IMR-90 (cell line): ENCODE data around the gene BATF2. TPM values are rescaled to one million over a fixed set of nuclear protein-coding genes. Genes with fewer than 3 reads are reported as not detected.

Experiments used
- ATAC-seq: fragments of 200-7000 bp; cut with Tn5 transposase; 2 replicates; pipeline ENCODE4 v1.9.1; 2020; ENCODE audit warnings: low read depth, mild to moderate bottlenecking, moderate library complexity
- BruUV-seq: library from RNA; stranded (reverse); fragments of 400-500 nt; replicated peaks from 2 replicates; lab custom pipeline; 2021; lab: Mats Ljungman, UMichigan
- CTCF ChIA-PET: fragments of 300-600 bp; formaldehyde crosslinking; extraction: SDS; loops from one replicate; lab custom pipeline; 2021; ENCODE audit warnings: antibody characterized with exemption; lab: Yijun Ruan, JAX
- POLR2A ChIA-PET: fragments of 300-600 bp; sonication (Branson Sonifier 250); formaldehyde crosslinking; loops from one replicate; lab custom pipeline; 2022; ENCODE audit warnings: antibody characterized with exemption; ENCODE audit not compliant: unreplicated experiment; lab: Charles Lee
- DNase-seq: peaks from one replicate; pipeline ENCODE4 v3.0.0; 2013
- H2AFZ ChIP-seq: replicated peaks from 2 replicates; pipeline ENCODE3; 2013; ENCODE audit warnings: low read length, mild to moderate bottlenecking; ENCODE audit not compliant: poor library complexity
- H2AK5ac ChIP-seq: 2 replicates; pipeline ENCODE4 v1.6.1; 2013; ENCODE audit warnings: low read depth, low read length, inconsistent platforms
- H2AK9ac ChIP-seq: replicated peaks from 2 replicates; pipeline ENCODE3; 2013; ENCODE audit warnings: mild to moderate bottlenecking, low read depth, low read length, moderate library complexity; ENCODE audit not compliant: poor library complexity
- H2BK120ac ChIP-seq: 2 replicates; pipeline ENCODE4 v1.6.1; 2013; ENCODE audit warnings: low read depth, low read length, inconsistent platforms
- H2BK15ac ChIP-seq: 3 replicates; pipeline ENCODE4 v1.6.1; 2013; ENCODE audit warnings: low read depth, low read length, inconsistent platforms
- H2BK20ac ChIP-seq: 2 replicates; pipeline ENCODE4 v1.6.1; 2013; ENCODE audit warnings: low read depth, mild to moderate bottlenecking, inconsistent platforms, low read length, moderate library complexity
- H2BK5ac ChIP-seq: 2 replicates; pipeline ENCODE4 v1.6.1; 2013; ENCODE audit warnings: mild to moderate bottlenecking, low read depth, low read length, inconsistent platforms; ENCODE audit not compliant: poor library complexity, severe bottlenecking
- H3K14ac ChIP-seq: replicated peaks from 2 replicates; pipeline ENCODE4 v1.6.1; 2013; ENCODE audit warnings: low read depth, low read length, inconsistent platforms
- H3K18ac ChIP-seq: 2 replicates; pipeline ENCODE4 v1.6.1; 2013; ENCODE audit warnings: low read depth, low read length, control low read depth
- H3K23ac ChIP-seq: 2 replicates; pipeline ENCODE4 v1.6.1; 2013; ENCODE audit warnings: low read depth, low read length, inconsistent platforms
- H3K27ac ChIP-seq: 2 replicates; pipeline ENCODE4 v1.5.1; 2013; ENCODE audit warnings: mild to moderate bottlenecking, control low read depth, low read length; ENCODE audit not compliant: insufficient read depth
- H3K27me3 ChIP-seq: 2 replicates; pipeline ENCODE4 v1.6.1; 2013; ENCODE audit warnings: low read length; ENCODE audit not compliant: control insufficient read depth, insufficient read depth
- H3K36me3 ChIP-seq: 2 replicates; pipeline ENCODE4 v1.6.1; 2013; ENCODE audit warnings: low read length, mixed read lengths; ENCODE audit not compliant: control insufficient read depth, insufficient read depth
- H3K4ac ChIP-seq: 2 replicates; pipeline ENCODE4 v1.6.1; 2013; ENCODE audit warnings: low read depth, low read length, inconsistent platforms
- H3K4me1 ChIP-seq: 2 replicates; pipeline ENCODE4 v1.6.1; 2013; ENCODE audit warnings: low read length, mixed read lengths; ENCODE audit not compliant: control insufficient read depth, insufficient read depth
- H3K4me2 ChIP-seq: 2 replicates; pipeline ENCODE4 v1.6.1; 2013; ENCODE audit warnings: low read depth, mild to moderate bottlenecking, control low read depth, low read length, moderate library complexity
- H3K4me3 ChIP-seq: 2 replicates; pipeline ENCODE4 v1.5.1; 2013; ENCODE audit warnings: low read depth, mild to moderate bottlenecking, control low read depth, low read length, moderate library complexity; ENCODE audit not compliant: insufficient read depth
- H3K56ac ChIP-seq: 2 replicates; pipeline ENCODE4 v1.6.1; 2013; ENCODE audit warnings: low read length, inconsistent platforms; ENCODE audit not compliant: insufficient read depth; ENCODE audit errors: extremely low read depth
- H3K79me1 ChIP-seq, 2 experiments: 2 replicates each; pipeline ENCODE4 v1.6.1; 2013; ENCODE audit warnings: low read length in 2 of 2, inconsistent platforms in 1 of 2, low read depth in 1 of 2
- H3K9ac ChIP-seq: 2 replicates; pipeline ENCODE4 v1.6.1; 2013; ENCODE audit warnings: low read depth, low read length, control low read depth
- H3K9me1 ChIP-seq: 2 replicates; pipeline ENCODE4 v1.6.1; 2013; ENCODE audit warnings: low read length, inconsistent platforms; ENCODE audit not compliant: insufficient read depth
- H3K9me3 ChIP-seq: 2 replicates; pipeline ENCODE4 v1.6.1; 2013; ENCODE audit warnings: low read length; ENCODE audit not compliant: control insufficient read depth, insufficient read depth
- H4K20me1 ChIP-seq: 2 replicates; pipeline ENCODE4 v1.6.1; 2013; ENCODE audit warnings: low read length, inconsistent platforms; ENCODE audit not compliant: insufficient read depth
- H4K5ac ChIP-seq: 2 replicates; pipeline ENCODE4 v1.6.1; 2013; ENCODE audit warnings: mild to moderate bottlenecking, low read depth, low read length, control low read depth
- H4K8ac ChIP-seq, 2 experiments: 2 replicates each; pipeline ENCODE4 v1.6.1; 2013; ENCODE audit warnings: low read depth in 2 of 2, low read length in 2 of 2, control low read depth in 1 of 2, inconsistent platforms in 1 of 2
- H4K91ac ChIP-seq: 2 replicates; pipeline ENCODE4 v1.6.1; 2013; ENCODE audit warnings: low read depth, low read length, inconsistent platforms; ENCODE audit not compliant: insufficient read depth
- BHLHE40 ChIP-seq: fragments of 150-350 bp; IDR thresholded peaks from 2 replicates; pipeline ENCODE4 v1.6.1; 2016; ENCODE audit warnings: mild to moderate bottlenecking, low read depth, low read length
- CEBPB ChIP-seq: IDR thresholded peaks from 2 replicates; pipeline ENCODE4 v1.6.1; 2012; ENCODE audit warnings: low read depth, low read length, improper control_type of control experiment
- CHD1 ChIP-seq: IDR thresholded peaks from 2 replicates; pipeline ENCODE4 v1.6.1; 2012; ENCODE audit warnings: low read depth, low read length, improper control_type of control experiment
- CTCF ChIP-seq: conservative IDR thresholded peaks from 2 replicates; pipeline ENCODE4 v1.5.1; 2012; ENCODE audit warnings: mild to moderate bottlenecking, low read depth, low read length, improper control_type of control experiment
- FOS ChIP-seq: fragments of 150-350 bp; IDR thresholded peaks from 2 replicates; pipeline ENCODE4 v1.6.1; 2016; ENCODE audit warnings: low read depth, low read length
- MAFK ChIP-seq: IDR thresholded peaks from 2 replicates; pipeline ENCODE4 v1.6.1; 2012; ENCODE audit warnings: low read depth, low read length, improper control_type of control experiment
- MAZ ChIP-seq: IDR thresholded peaks from 2 replicates; pipeline ENCODE4 v1.6.1; 2012; ENCODE audit warnings: low read depth, mild to moderate bottlenecking, low read length, improper control_type of control experiment, moderate library complexity, borderline replicate concordance
- NFE2L2 ChIP-seq: fragments of 150-350 bp; IDR thresholded peaks from 2 replicates; pipeline ENCODE4 v1.6.1; 2016; ENCODE audit warnings: low read depth, mild to moderate bottlenecking, low read length
- POLR2A ChIP-seq: IDR thresholded peaks from 2 replicates; pipeline ENCODE4 v1.6.1; 2012; ENCODE audit warnings: mild to moderate bottlenecking, low read depth, low read length
- RAD21 ChIP-seq: IDR thresholded peaks from 2 replicates; pipeline ENCODE4 v1.6.1; 2012; ENCODE audit warnings: low read length, improper control_type of control experiment
- SMC3 ChIP-seq: fragments of 150-350 bp; IDR thresholded peaks from 2 replicates; pipeline ENCODE4 v1.6.1; 2016; ENCODE audit warnings: low read depth, mild to moderate bottlenecking, antibody characterized with exemption, low read length, moderate library complexity
- USF2 ChIP-seq: fragments of 150-350 bp; IDR thresholded peaks from 2 replicates; pipeline ENCODE4 v1.6.1; 2017; ENCODE audit warnings: mild to moderate bottlenecking, antibody characterized with exemption, low read length, low read depth
- WGBS, 2 experiments: methylation state at CpG; one replicate each; pipeline versions ENCODE4 v1.1.5 to v1.1.7; 2013; ENCODE audit warnings: missing lambda C conversion rate in 2 of 2; ENCODE audit not compliant: insufficient read length in 1 of 2; ENCODE audit errors: extremely low coverage in 2 of 2; 5-methylcytosine and 5-hydroxymethylcytosine counted together
- dilution Hi-C: fragments of 300-500 bp; cut with HindIII; formaldehyde crosslinking; loops from one replicate; pipeline ENCODE4 v1.14.3; 2018; ENCODE audit warnings: low sequenced_read_pairs; ENCODE audit not compliant: unreplicated experiment
- in situ Hi-C: fragments of 300-500 bp; cut with MboI; formaldehyde crosslinking; loops from 3 replicates; pipeline ENCODE4 v1.14.3; 2019; ENCODE audit warnings: low sequenced_read_pairs, inconsistent platforms, mixed read lengths
- intact Hi-C: fragments of 100-400 bp; cut with micrococcal nuclease; formaldehyde crosslinking; loops from 2 replicates; pipeline ENCODE4 v1.10.0; 2022
- polyA plus RNA-seq, 3 experiments: library from polyadenylated mRNA; depleted of rRNA; stranded (reverse); fragments of >200 nt; gene quantifications; 2 replicates each; pipeline ENCODE4 v1.2.3, GENCODE V29; 2012; ENCODE audit warnings: low replicate concordance in 1 of 3
- total RNA-seq: library from RNA; depleted of rRNA; stranded (reverse); fragments of >200 nt; gene quantifications from 2 replicates; pipeline ENCODE4 v1.2.3, GENCODE V29; 2012
- TF ChIP-seq, protein P1 (sequence below): fragments of 150-350 bp; IDR thresholded peaks from 2 replicates; pipeline ENCODE4 v1.6.1; 2016; ENCODE audit warnings: low read depth, mild to moderate bottlenecking, low read length, moderate library complexity, borderline replicate concordance

Gene BATF2
- total and polyA plus RNA-seq, 2 of the 4 experiments (the other 2 are of a cell fraction): 0.36 to 1.2 TPM

DNA sequence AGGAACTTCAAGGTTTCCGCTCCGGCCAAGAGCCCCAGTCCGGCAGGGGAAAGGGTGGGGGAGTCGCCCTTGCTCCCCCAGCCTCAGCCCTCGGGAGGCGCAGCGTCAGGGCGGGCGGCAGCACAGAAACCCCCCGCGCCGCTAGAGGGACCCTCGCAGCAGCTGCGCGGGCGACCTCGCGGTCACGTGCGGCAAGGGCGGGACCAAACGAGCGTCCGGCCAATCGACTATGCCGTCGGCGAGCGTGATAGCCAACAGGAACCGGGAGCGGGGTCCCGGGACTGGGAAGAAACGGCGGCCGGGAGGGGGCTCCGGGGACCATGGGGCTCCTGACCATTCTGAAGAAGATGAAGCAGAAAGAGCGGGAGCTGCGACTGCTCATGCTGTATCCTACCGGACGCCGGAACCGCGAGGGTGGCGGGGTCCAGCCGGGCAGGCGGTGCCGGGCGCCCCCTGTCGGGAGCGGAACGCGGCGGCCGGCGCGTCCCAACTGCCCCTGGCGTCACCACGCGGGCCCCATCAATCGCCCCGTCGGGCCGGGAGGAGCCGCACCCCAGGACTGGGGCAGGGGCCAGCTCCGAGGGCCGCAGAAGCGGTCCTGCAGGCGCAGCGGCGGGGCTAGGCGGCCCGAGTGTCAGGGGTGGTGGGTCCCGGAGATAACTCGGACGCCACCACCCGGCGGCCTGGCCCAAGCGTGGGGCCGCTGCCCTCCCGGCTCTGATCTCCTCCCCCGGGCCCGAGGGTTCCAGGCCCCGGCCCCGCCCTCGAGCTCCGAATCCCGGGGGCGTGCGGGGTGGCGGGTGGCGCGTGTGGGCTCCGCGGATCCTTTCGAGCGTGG, 17.3 kb upstream of the BATF2 start, which contains the start of gene ARL2:
Gene ARL2 (plus strand): TSS at position 273 of the 838 bp plus-strand sequence. CDS start 48 bp downstream, at position 321.
- Histone ChIP-seq H3K18ac (peak within 1 kb of the TSS; percentile 46), H4K20me1 (no peaks in the 10 kb centered on the region), H4K8ac (peak within 1 kb of the TSS; percentile 97 to 98), H3K79me1 (peaks cover 15 to 41% of the 10 kb centered on the region in 2 experiments), H3K9ac (peak within 1 kb of the TSS; percentile 74), H3K56ac (peak within 1 kb of the TSS; percentile 82), H3K4ac (peak within 1 kb of the TSS; percentile 86), H3K9me1 (peaks cover 17% of the 10 kb centered on the region), H3K4me2 (peak within 1 kb of the TSS; percentile 71), H2BK20ac (no peak within 1 kb of the TSS), H3K9me3 (no peaks in the 10 kb centered on the region), H2AFZ (peak within 1 kb of the TSS; percentile 98), H2BK15ac (peak within 1 kb of the TSS; percentile 66; the same call in 2 of the 3 replicates), H3K14ac (peak within 1 kb of the TSS; percentile 94), H2AK5ac (peak within 1 kb of the TSS; percentile 99), H3K27ac (peak within 1 kb of the TSS; percentile 83), H3K36me3 (peaks cover 5% of the 10 kb centered on the region; the same call in 1 of the 2 replicates), H3K4me3 (peak within 1 kb of the TSS; percentile 57), H4K91ac (peak within 1 kb of the TSS; percentile 91), H3K27me3 (no peaks in the 10 kb centered on the region), H2BK5ac (peak within 1 kb of the TSS; percentile 81), H3K4me1 (peaks cover 5% of the 10 kb centered on the region), H2AK9ac (peak within 1 kb of the TSS; percentile 98), H4K5ac (peak within 1 kb of the TSS; percentile 85), H2BK120ac (peak within 1 kb of the TSS; percentile 87), H3K23ac (peak within 1 kb of the TSS; percentile 77)
- CTCF ChIA-PET: interaction anchor here (0.6 to 1.6 kb wide), 5 partner anchors 11 to 167 kb away, joined by 3 to 5 read pairs (median 3); no protein-coding TSS in a partner anchor
- intact Hi-C loops (loop anchor here (1.0 to 2.0 kb wide), 3 partner anchors 103 to 227 kb away; partner anchors contain the start of gene ZNHIT2), in situ Hi-C loops (no loop called here), dilution Hi-C loops (no loop called here)
- WGBS, 2 experiments: 0% methylated on average over 66 of the region's 96 CpGs; no CpG with 5 or more reads in 1 of the 2 experiments
- DNase-seq (peak; percentile 87), ATAC-seq (peak; percentile 93)
- BruUV-seq: no TSS peak
- POLR2A ChIA-PET: interaction anchor here (0.5 to 0.6 kb wide), 2 partner anchors 126 to 1452 kb away, joined by 3 to 4 read pairs; no protein-coding TSS in a partner anchor
- peak; percentile 63 for TF ChIP-seq RAD21
- no peak for TF ChIP-seq CEBPB
- TF ChIP-seq BHLHE40: peak; percentile 97
- TF ChIP-seq POLR2A: peak; percentile 51; the same call in 1 of the 2 replicates
- 0 out of 2 replicates have a peak, but pooled peaks have one; percentile 6 for TF ChIP-seq FOS
- no peak for TF ChIP-seq NFE2L2
- TF ChIP-seq MAFK: no peak
- peak; percentile 83 for TF ChIP-seq CTCF
- peak; percentile 97 for TF ChIP-seq USF2
- TF ChIP-seq SMC3: peak; percentile 38; the same call in 1 of the 2 replicates
- TF ChIP-seq, protein P1, sequence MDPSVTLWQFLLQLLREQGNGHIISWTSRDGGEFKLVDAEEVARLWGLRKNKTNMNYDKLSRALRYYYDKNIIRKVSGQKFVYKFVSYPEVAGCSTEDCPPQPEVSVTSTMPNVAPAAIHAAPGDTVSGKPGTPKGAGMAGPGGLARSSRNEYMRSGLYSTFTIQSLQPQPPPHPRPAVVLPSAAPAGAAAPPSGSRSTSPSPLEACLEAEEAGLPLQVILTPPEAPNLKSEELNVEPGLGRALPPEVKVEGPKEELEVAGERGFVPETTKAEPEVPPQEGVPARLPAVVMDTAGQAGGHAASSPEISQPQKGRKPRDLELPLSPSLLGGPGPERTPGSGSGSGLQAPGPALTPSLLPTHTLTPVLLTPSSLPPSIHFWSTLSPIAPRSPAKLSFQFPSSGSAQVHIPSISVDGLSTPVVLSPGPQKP: no peak
- peak; percentile 21; the same call in 1 of the 2 replicates for TF ChIP-seq MAZ
- no peak for TF ChIP-seq CHD1
